ENCODE measurements around the gene SCAI.

SCAI gene

DNA sequence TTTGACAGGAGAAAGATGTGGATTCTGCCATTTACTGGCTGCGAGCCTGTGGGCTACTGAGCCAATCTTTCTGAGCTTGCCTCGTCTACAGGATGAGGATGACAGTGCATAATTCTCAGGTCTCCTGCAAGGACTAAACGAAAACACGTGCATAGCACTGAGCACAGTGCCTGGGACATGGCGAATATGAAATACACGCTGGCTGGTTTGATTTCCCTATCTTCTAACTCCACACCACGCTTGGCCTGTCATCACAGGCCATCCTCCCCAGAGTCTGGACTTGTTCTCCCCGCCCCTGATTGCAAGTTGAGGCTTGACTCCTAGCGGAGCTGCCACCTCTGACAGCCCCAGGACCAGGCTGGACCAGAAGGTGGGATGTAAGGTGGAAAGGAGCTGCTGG is 243.5 kb downstream of the SCAI start:
- H3K36me3 ChIP-seq (ENCODE audit: control insufficient read depth, low read length) = peaks cover 20% of the 10 kb centered on the region
- no peaks in the 10 kb centered on the region for H3K9me3 ChIP-seq (ENCODE audit: control insufficient read depth, insufficient read depth, low read length)
- H3K79me2 ChIP-seq (ENCODE audit: control insufficient read depth, low read length) = no peaks in the 10 kb centered on the region
- H3K4me3 ChIP-seq (ENCODE audit: low read length) = no peak overlapping the region
- H3K27me3 ChIP-seq (ENCODE audit: control insufficient read depth, low read length) = no peaks in the 10 kb centered on the region
- no peaks in the 10 kb centered on the region for H3K9me2 ChIP-seq (replicated peaks; ENCODE audit: control insufficient read depth, low read length)
- H3K4me2 ChIP-seq (ENCODE audit: low read length) = no peak overlapping the region
- no peak overlapping the region for H3K27ac ChIP-seq (ENCODE audit: low read depth, low read length)
- no peaks in the 10 kb centered on the region for H4K20me1 ChIP-seq (ENCODE audit: control insufficient read depth, insufficient read depth, low read depth, low read length)
- H3F3A ChIP-seq (ENCODE audit: control insufficient read depth, insufficient read depth) = no peaks in the 10 kb centered on the region
- no peaks in the 10 kb centered on the region for H3K4me1 ChIP-seq (ENCODE audit: control insufficient read depth, low read length)
- TF ChIP-seq, protein P1, sequence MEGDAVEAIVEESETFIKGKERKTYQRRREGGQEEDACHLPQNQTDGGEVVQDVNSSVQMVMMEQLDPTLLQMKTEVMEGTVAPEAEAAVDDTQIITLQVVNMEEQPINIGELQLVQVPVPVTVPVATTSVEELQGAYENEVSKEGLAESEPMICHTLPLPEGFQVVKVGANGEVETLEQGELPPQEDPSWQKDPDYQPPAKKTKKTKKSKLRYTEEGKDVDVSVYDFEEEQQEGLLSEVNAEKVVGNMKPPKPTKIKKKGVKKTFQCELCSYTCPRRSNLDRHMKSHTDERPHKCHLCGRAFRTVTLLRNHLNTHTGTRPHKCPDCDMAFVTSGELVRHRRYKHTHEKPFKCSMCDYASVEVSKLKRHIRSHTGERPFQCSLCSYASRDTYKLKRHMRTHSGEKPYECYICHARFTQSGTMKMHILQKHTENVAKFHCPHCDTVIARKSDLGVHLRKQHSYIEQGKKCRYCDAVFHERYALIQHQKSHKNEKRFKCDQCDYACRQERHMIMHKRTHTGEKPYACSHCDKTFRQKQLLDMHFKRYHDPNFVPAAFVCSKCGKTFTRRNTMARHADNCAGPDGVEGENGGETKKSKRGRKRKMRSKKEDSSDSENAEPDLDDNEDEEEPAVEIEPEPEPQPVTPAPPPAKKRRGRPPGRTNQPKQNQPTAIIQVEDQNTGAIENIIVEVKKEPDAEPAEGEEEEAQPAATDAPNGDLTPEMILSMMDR (IDR thresholded peaks at IDR 0.05; ENCODE audit: low read depth, low read length, poor library complexity, severe bottlenecking) = no peak
- no peak for TF ChIP-seq EZH2phosphoT487 (IDR thresholded peaks at IDR 0.05; ENCODE audit: borderline replicate concordance, low read length)

DNA sequence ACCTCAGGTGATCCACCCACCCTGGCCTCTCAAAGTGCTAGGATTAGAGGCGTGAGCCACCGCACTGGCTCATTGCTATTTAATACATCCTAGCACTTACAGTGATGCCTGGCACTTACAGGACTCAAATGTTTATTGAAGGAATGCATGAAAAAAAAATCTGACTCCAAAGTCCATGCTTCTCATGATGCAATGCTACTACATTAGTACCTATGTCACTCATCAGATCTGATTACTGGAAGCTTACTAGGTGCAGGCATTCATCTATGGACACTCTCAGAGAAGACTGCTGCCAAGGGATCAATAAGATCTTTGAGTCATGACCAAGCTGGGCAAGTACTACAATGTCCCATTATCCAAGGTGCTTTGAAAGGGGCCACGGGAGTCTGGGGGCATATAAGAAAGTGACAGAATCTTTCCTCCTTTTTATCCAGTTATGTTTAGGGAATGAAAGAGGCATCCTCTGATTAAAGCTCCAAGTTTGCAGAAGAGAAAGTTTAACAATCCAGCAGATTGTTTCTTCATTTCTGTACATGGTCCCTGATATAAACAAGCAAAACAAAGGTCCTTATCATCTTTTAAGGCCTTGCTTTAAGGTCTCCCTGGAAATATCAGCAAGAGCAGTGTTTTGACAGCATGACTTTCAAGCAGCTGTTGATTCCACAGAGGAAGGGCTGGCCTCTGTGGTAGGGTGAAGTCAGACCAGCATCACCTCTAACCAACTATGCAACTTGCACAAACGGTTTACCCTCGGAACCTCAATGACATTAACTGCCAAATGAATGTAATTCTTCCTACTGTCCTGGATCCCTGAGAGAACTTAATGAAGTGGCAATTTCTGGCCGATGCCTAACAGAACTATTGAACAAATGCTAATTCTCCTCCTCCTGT is 245.5 kb downstream of the SCAI start:
- Histone ChIP-seq H3F3A (ENCODE audit: control insufficient read depth, insufficient read depth) (peaks cover 3% of the 10 kb centered on the region; the same call in 1 of the 2 replicates), H3K79me2 (ENCODE audit: control insufficient read depth, low read length) (no peaks in the 10 kb centered on the region), H3K9me3 (ENCODE audit: control insufficient read depth, insufficient read depth, low read length) (no peaks in the 10 kb centered on the region), H3K9me2 (replicated peaks; ENCODE audit: control insufficient read depth, low read length) (no peaks in the 10 kb centered on the region), H3K27ac (ENCODE audit: low read depth, low read length) (no peak overlapping the region), H4K20me1 (ENCODE audit: control insufficient read depth, insufficient read depth, low read depth, low read length) (no peaks in the 10 kb centered on the region), H3K36me3 (ENCODE audit: control insufficient read depth, low read length) (peaks cover 36% of the 10 kb centered on the region), H3K4me2 (ENCODE audit: low read length) (no peak overlapping the region), H3K27me3 (ENCODE audit: control insufficient read depth, low read length) (no peaks in the 10 kb centered on the region), H3K4me1 (ENCODE audit: control insufficient read depth, low read length) (no peaks in the 10 kb centered on the region), H3K4me3 (ENCODE audit: low read length) (no peak overlapping the region)
- TF ChIP-seq, protein P1 (IDR thresholded peaks at IDR 0.05; ENCODE audit: low read depth, low read length, poor library complexity, severe bottlenecking) = no peak
- no peak for TF ChIP-seq EZH2phosphoT487 (IDR thresholded peaks at IDR 0.05; ENCODE audit: borderline replicate concordance, low read length)

DNA sequence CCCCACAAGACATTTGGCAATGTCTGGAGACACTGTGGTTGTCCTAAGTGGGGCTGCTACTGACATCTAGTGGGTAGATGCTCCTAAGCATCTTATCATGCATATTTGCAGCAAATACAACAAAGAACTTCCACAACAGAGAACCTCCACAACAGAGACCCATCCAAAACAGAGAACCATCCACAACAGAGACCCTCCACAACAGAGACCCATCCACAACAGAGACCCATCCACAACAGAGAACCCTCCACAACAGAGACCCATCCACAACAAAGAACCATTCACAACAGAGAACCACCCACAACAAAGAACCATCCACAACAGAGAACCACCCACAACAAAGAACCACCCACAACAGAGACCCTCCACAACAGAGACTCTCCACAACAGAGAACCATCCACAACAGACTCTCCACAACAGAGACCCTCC is 248.6 kb downstream of the SCAI start:
- Histone ChIP-seq H3K9me2 (replicated peaks; ENCODE audit: control insufficient read depth, low read length) (no peaks in the 10 kb centered on the region), H3K4me2 (ENCODE audit: low read length) (no peak overlapping the region), H3K9me3 (ENCODE audit: control insufficient read depth, insufficient read depth, low read length) (no peaks in the 10 kb centered on the region), H3K36me3 (ENCODE audit: control insufficient read depth, low read length) (peaks cover 43% of the 10 kb centered on the region; the same call in 1 of the 2 replicates), H3K27me3 (ENCODE audit: control insufficient read depth, low read length) (no peaks in the 10 kb centered on the region), H3K79me2 (ENCODE audit: control insufficient read depth, low read length) (no peaks in the 10 kb centered on the region), H4K20me1 (ENCODE audit: control insufficient read depth, insufficient read depth, low read depth, low read length) (no peaks in the 10 kb centered on the region), H3K4me3 (ENCODE audit: low read length) (no peak overlapping the region), H3K27ac (ENCODE audit: low read depth, low read length) (no peak overlapping the region), H3K4me1 (ENCODE audit: control insufficient read depth, low read length) (no peaks in the 10 kb centered on the region), H3F3A (ENCODE audit: control insufficient read depth, insufficient read depth) (peaks cover 3% of the 10 kb centered on the region; the same call in 1 of the 2 replicates)
- TF ChIP-seq, protein P1 (IDR thresholded peaks at IDR 0.05; ENCODE audit: low read depth, low read length, poor library complexity, severe bottlenecking) = peak; percentile 62
- TF ChIP-seq EZH2phosphoT487 (IDR thresholded peaks at IDR 0.05; ENCODE audit: borderline replicate concordance, low read length) = no peak
